ENCODE results near the gene CLEC16A.

CLEC16A gene

DNA sequence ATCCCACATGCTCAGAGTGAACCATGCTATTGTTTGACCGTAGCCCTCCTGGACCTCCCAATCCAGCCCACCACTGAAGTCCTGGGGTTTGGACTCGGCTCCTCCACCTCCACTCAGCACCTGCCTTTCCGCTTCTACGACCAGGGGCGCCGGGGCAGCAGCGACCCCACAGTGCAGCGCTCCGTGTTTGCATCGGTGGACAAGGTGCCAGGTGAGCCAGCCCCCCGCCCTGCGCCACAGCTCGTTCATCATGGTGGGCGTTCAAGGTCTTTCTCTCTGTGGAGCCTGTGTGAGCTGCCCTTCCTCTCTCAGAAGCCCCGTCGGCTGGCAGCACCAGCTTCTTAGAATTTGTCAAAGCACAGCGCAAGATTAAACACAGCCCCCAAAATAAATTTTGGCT, 181.6 kb downstream of the CLEC16A start:
- WGBS (ENCODE audit: extremely low coverage, insufficient coverage, low lambda C conversion rate): no CpG with 5 or more reads among the region's 17 CpGs
- Histone ChIP-seq H3K56ac (ENCODE audit: low read length) (no peak overlapping the region), H3K4ac (ENCODE audit: low read depth, low read length) (no peak overlapping the region), H3K27me3 (ENCODE audit: insufficient read depth, low read length, poor library complexity) (no peaks in the 10 kb centered on the region), H3K9ac (ENCODE audit: low read length) (no peak overlapping the region), H3K4me3 (ENCODE audit: low read length) (no peak overlapping the region), H3K79me1 (ENCODE audit: low read length) (no peaks in the 10 kb centered on the region), H3K18ac (ENCODE audit: low read length) (no peak overlapping the region), H2BK120ac (ENCODE audit: low read depth, low read length) (no peak overlapping the region), H2BK5ac (ENCODE audit: low read length) (no peak overlapping the region), H2BK15ac (replicated peaks; ENCODE audit: low read depth) (no peak overlapping the region), H3K27ac (ENCODE audit: low read depth, low read length) (no peak overlapping the region), H3K36me3 (ENCODE audit: control insufficient read depth, insufficient read depth, low read length) (no peaks in the 10 kb centered on the region), H3K79me2 (ENCODE audit: control insufficient read depth, insufficient read depth, low read length) (no peaks in the 10 kb centered on the region), H4K5ac (ENCODE audit: low read length) (no peak overlapping the region), H4K8ac (ENCODE audit: low read depth, low read length) (no peak overlapping the region), H3K23ac (ENCODE audit: low read length) (no peak overlapping the region), H3K4me1 (ENCODE audit: control insufficient read depth, low read depth, low read length) (peaks cover 5% of the 10 kb centered on the region), H3K4me2 (ENCODE audit: low read length) (no peak overlapping the region), H2AK5ac (ENCODE audit: low read length) (no peak overlapping the region)
- DNase-seq: no peak

- no peak overlapping the region for H4K8ac ChIP-seq (ENCODE audit: low read depth, low read length)
- no peak overlapping the region for H2AK5ac ChIP-seq (ENCODE audit: low read length)
Measured at GRCh38 chr16:11126399-11127054, 182.2 kb downstream of the CLEC16A start.

DNA sequence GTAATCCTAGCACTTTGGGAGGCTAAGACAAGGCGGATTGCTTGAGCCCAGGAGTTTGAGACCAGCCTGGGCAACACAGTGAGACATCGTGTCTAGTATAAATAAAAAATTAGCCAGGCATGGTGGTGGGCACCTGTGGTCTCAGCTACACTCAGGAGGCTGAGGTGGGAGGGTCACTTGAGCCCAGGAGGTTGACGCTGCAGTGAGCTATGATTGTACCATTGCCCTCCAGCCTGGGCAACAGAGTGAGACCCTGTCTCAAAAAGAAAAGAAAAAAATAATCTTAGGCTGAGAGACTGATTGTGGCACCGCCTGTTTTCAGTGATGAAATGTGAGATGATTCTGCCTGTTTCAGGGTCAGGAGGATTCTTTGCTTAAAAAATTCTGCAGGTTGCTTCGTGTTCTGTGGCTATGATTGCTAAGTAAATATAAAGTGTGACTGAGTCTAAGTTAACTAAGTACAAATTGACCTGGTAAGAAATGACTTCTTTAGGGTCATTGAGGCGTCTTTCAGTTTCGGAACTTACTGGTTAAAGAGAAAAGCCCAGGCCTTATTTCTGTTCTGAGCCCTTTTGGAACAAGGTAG, 183.3 kb downstream of the CLEC16A start:
- Histone ChIP-seq H3K79me1 (ENCODE audit: low read length) (no peaks in the 10 kb centered on the region), H2BK5ac (ENCODE audit: low read length) (no peak overlapping the region), H4K5ac (ENCODE audit: low read length) (no peak overlapping the region), H3K4me1 (ENCODE audit: control insufficient read depth, low read depth, low read length) (peaks cover 5% of the 10 kb centered on the region), H3K36me3 (ENCODE audit: control insufficient read depth, insufficient read depth, low read length) (no peaks in the 10 kb centered on the region), H4K8ac (ENCODE audit: low read depth, low read length) (no peak overlapping the region), H3K27me3 (ENCODE audit: insufficient read depth, low read length, poor library complexity) (no peaks in the 10 kb centered on the region), H3K4ac (ENCODE audit: low read depth, low read length) (no peak overlapping the region), H3K79me2 (ENCODE audit: control insufficient read depth, insufficient read depth, low read length) (no peaks in the 10 kb centered on the region), H3K23ac (ENCODE audit: low read length) (no peak overlapping the region), H3K9ac (ENCODE audit: low read length) (no peak overlapping the region), H2BK120ac (ENCODE audit: low read depth, low read length) (no peak overlapping the region), H3K27ac (ENCODE audit: low read depth, low read length) (no peak overlapping the region), H3K4me2 (ENCODE audit: low read length) (no peak overlapping the region), H2BK15ac (replicated peaks; ENCODE audit: low read depth) (no peak overlapping the region), H3K56ac (ENCODE audit: low read length) (no peak overlapping the region), H3K18ac (ENCODE audit: low read length) (no peak overlapping the region), H2AK5ac (ENCODE audit: low read length) (no peak overlapping the region), H3K4me3 (ENCODE audit: low read length) (no peak overlapping the region)
- DNase-seq: no peak
- no CpG with 5 or more reads among the region's 7 CpGs for WGBS (ENCODE audit: extremely low coverage, insufficient coverage, low lambda C conversion rate)

More at GRCh38 chr16:11126399-11127054, 182.2 kb downstream of the CLEC16A start:
- H3K23ac ChIP-seq (ENCODE audit: low read length): no peak overlapping the region
- H3K18ac ChIP-seq (ENCODE audit: low read length): no peak overlapping the region
- no CpG with 5 or more reads among the region's 12 CpGs for WGBS (ENCODE audit: extremely low coverage, insufficient coverage, low lambda C conversion rate)
- H3K4me3 ChIP-seq (ENCODE audit: low read length): no peak overlapping the region
- H3K79me2 ChIP-seq (ENCODE audit: control insufficient read depth, insufficient read depth, low read length): no peaks in the 10 kb centered on the region
- H3K56ac ChIP-seq (ENCODE audit: low read length): no peak overlapping the region
- no peaks in the 10 kb centered on the region for H3K27me3 ChIP-seq (ENCODE audit: insufficient read depth, low read length, poor library complexity)
- H3K4me2 ChIP-seq (ENCODE audit: low read length): no peak overlapping the region
- no peak for DNase-seq
- no peak overlapping the region for H2BK120ac ChIP-seq (ENCODE audit: low read depth, low read length)
- no peak overlapping the region for H2BK5ac ChIP-seq (ENCODE audit: low read length)
- H3K4ac ChIP-seq (ENCODE audit: low read depth, low read length): no peak overlapping the region
- H3K36me3 ChIP-seq (ENCODE audit: control insufficient read depth, insufficient read depth, low read length): no peaks in the 10 kb centered on the region
- no peaks in the 10 kb centered on the region for H3K79me1 ChIP-seq (ENCODE audit: low read length)
- no peak overlapping the region for H3K9ac ChIP-seq (ENCODE audit: low read length)
- no peak overlapping the region for H2BK15ac ChIP-seq (replicated peaks; ENCODE audit: low read depth)
- H4K5ac ChIP-seq (ENCODE audit: low read length): no peak overlapping the region
- no peak overlapping the region for H3K27ac ChIP-seq (ENCODE audit: low read depth, low read length)
- H3K4me1 ChIP-seq (ENCODE audit: control insufficient read depth, low read depth, low read length): peaks cover 5% of the 10 kb centered on the region

- no peak for DNase-seq
- H3K18ac ChIP-seq (ENCODE audit: low read length): no peak overlapping the region
- no peaks in the 10 kb centered on the region for H3K79me1 ChIP-seq (ENCODE audit: low read length)
- no peak overlapping the region for H4K8ac ChIP-seq (ENCODE audit: low read depth, low read length)
- WGBS (ENCODE audit: extremely low coverage, insufficient coverage, low lambda C conversion rate): no CpG with 5 or more reads among the region's 9 CpGs
- no peak overlapping the region for H3K4me3 ChIP-seq (ENCODE audit: low read length)
- no peak overlapping the region for H2BK5ac ChIP-seq (ENCODE audit: low read length)
- H3K56ac ChIP-seq (ENCODE audit: low read length): peak overlapping the region; percentile 30
- peaks cover 8% of the 10 kb centered on the region for H3K4me1 ChIP-seq (ENCODE audit: control insufficient read depth, low read depth, low read length)
- no peak overlapping the region for H4K5ac ChIP-seq (ENCODE audit: low read length)
- no peaks in the 10 kb centered on the region for H3K27me3 ChIP-seq (ENCODE audit: insufficient read depth, low read length, poor library complexity)
- H3K9ac ChIP-seq (ENCODE audit: low read length): no peak overlapping the region
- H2BK120ac ChIP-seq (ENCODE audit: low read depth, low read length): no peak overlapping the region
- no peak overlapping the region for H3K4me2 ChIP-seq (ENCODE audit: low read length)
- H3K79me2 ChIP-seq (ENCODE audit: control insufficient read depth, insufficient read depth, low read length): no peaks in the 10 kb centered on the region
- H3K23ac ChIP-seq (ENCODE audit: low read length): no peak overlapping the region
- H3K36me3 ChIP-seq (ENCODE audit: control insufficient read depth, insufficient read depth, low read length): no peaks in the 10 kb centered on the region
- no peak overlapping the region for H2AK5ac ChIP-seq (ENCODE audit: low read length)
- H2BK15ac ChIP-seq (replicated peaks; ENCODE audit: low read depth): no peak overlapping the region
- peak overlapping the region; percentile 41 for H3K4ac ChIP-seq (ENCODE audit: low read depth, low read length)
- H3K27ac ChIP-seq (ENCODE audit: low read depth, low read length): no peak overlapping the region
Measured at GRCh38 chr16:11128211-11129141, 184.1 kb downstream of the CLEC16A start.

DNA sequence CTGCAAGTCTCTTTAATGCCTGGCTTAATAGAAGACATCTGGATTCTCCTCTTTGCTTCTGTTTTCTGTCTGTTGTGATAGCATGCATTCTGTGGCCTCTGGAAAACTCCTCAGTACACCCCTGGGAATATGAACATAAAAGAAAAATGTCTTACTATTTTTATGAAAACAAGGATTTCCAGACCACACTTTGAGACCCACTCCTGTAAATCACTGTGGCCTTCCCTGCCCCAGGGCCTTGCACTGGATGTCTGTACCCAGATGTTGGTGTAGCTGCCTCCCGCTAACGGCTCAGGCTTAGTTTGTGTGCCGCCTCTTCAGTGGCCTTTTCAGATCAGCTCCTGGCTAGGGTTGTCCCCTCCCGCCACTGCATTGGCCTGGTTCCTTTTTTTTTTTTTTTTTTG, 185.0 kb downstream of the CLEC16A start:
- H3K27ac ChIP-seq (ENCODE audit: low read depth, low read length): no peak overlapping the region
- H3K79me1 ChIP-seq (ENCODE audit: low read length): no peaks in the 10 kb centered on the region
- no peaks in the 10 kb centered on the region for H3K79me2 ChIP-seq (ENCODE audit: control insufficient read depth, insufficient read depth, low read length)
- H3K18ac ChIP-seq (ENCODE audit: low read length): no peak overlapping the region
- no peak overlapping the region for H3K23ac ChIP-seq (ENCODE audit: low read length)
- H3K4me1 ChIP-seq (ENCODE audit: control insufficient read depth, low read depth, low read length): peaks cover 9% of the 10 kb centered on the region
- no peak overlapping the region for H2BK5ac ChIP-seq (ENCODE audit: low read length)
- no peak overlapping the region for H2BK120ac ChIP-seq (ENCODE audit: low read depth, low read length)
- H3K9ac ChIP-seq (ENCODE audit: low read length): no peak overlapping the region
- no peak overlapping the region for H2AK5ac ChIP-seq (ENCODE audit: low read length)
- no peaks in the 10 kb centered on the region for H3K36me3 ChIP-seq (ENCODE audit: control insufficient read depth, insufficient read depth, low read length)
- no CpG with 5 or more reads among the region's 4 CpGs for WGBS (ENCODE audit: extremely low coverage, insufficient coverage, low lambda C conversion rate)
- no peak overlapping the region for H4K8ac ChIP-seq (ENCODE audit: low read depth, low read length)
- no peak overlapping the region for H3K4me2 ChIP-seq (ENCODE audit: low read length)
- H3K56ac ChIP-seq (ENCODE audit: low read length): no peak overlapping the region
- no peak overlapping the region for H4K5ac ChIP-seq (ENCODE audit: low read length)
- no peak overlapping the region for H2BK15ac ChIP-seq (replicated peaks; ENCODE audit: low read depth)
- no peak overlapping the region for H3K4ac ChIP-seq (ENCODE audit: low read depth, low read length)
- H3K27me3 ChIP-seq (ENCODE audit: insufficient read depth, low read length, poor library complexity): no peaks in the 10 kb centered on the region
- no peak for DNase-seq
- no peak overlapping the region for H3K4me3 ChIP-seq (ENCODE audit: low read length)
